ENCODE results near the gene DOK3.

DNA sequence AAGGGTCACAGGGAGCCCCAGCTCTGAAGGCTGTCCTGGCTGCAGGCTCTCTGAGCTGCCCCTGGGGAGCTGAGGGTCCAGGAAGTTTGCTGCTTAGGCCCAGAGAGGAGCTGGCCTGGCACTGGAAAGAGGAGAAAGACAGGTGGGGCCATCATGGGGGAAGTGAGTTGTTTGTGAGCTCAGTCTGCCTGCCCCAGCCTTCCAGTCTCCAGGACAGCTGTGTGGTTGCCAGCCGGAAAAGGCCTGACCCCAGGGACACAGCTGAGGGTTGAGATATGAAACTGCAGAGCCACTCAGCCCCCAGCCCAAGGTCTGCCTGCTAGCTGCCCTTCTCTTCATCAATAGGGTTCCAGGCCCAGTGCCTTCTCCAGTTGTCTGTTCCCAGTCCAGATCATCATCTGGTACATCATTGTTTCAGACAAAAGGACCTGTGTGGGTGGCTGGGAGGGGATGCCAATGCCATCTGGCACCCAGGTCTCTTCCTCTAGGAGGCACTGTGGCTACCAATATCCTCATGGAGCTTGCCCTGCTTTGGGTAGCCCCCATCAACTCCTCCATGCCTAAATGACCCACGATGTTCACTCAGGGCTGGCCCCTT lies 11.4 kb upstream of the DOK3 start:
- TF ChIP-seq, protein P1, sequence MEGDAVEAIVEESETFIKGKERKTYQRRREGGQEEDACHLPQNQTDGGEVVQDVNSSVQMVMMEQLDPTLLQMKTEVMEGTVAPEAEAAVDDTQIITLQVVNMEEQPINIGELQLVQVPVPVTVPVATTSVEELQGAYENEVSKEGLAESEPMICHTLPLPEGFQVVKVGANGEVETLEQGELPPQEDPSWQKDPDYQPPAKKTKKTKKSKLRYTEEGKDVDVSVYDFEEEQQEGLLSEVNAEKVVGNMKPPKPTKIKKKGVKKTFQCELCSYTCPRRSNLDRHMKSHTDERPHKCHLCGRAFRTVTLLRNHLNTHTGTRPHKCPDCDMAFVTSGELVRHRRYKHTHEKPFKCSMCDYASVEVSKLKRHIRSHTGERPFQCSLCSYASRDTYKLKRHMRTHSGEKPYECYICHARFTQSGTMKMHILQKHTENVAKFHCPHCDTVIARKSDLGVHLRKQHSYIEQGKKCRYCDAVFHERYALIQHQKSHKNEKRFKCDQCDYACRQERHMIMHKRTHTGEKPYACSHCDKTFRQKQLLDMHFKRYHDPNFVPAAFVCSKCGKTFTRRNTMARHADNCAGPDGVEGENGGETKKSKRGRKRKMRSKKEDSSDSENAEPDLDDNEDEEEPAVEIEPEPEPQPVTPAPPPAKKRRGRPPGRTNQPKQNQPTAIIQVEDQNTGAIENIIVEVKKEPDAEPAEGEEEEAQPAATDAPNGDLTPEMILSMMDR (IDR thresholded peaks at IDR 0.05): no peak
- no peak for TF ChIP-seq POLR2A (IDR thresholded peaks at IDR 0.05)

Data from transverse colon (tissue), 3 donors.